D721Med (cell line): Measurements from ENCODE around the gene RNF223.

Experiments
- DNase-seq: peaks from one replicate; pipeline ENCODE4 v3.0.0; 2011; ENCODE audit warnings: low spot score; ENCODE audit not compliant: insufficient read length
- FAIRE-seq: peaks from 2 replicates; lab custom pipeline; 2011; peaks lifted over from hg19 to GRCh38; lab: Jason Lieb, UNC
- CTCF ChIP-seq: IDR thresholded peaks from 2 replicates; pipeline ENCODE4 v1.5.1; 2012; ENCODE audit warnings: mild to moderate bottlenecking, control low read depth; ENCODE audit not compliant: insufficient read depth; ENCODE audit errors: missing control alignments

RNF223 gene

DNA sequence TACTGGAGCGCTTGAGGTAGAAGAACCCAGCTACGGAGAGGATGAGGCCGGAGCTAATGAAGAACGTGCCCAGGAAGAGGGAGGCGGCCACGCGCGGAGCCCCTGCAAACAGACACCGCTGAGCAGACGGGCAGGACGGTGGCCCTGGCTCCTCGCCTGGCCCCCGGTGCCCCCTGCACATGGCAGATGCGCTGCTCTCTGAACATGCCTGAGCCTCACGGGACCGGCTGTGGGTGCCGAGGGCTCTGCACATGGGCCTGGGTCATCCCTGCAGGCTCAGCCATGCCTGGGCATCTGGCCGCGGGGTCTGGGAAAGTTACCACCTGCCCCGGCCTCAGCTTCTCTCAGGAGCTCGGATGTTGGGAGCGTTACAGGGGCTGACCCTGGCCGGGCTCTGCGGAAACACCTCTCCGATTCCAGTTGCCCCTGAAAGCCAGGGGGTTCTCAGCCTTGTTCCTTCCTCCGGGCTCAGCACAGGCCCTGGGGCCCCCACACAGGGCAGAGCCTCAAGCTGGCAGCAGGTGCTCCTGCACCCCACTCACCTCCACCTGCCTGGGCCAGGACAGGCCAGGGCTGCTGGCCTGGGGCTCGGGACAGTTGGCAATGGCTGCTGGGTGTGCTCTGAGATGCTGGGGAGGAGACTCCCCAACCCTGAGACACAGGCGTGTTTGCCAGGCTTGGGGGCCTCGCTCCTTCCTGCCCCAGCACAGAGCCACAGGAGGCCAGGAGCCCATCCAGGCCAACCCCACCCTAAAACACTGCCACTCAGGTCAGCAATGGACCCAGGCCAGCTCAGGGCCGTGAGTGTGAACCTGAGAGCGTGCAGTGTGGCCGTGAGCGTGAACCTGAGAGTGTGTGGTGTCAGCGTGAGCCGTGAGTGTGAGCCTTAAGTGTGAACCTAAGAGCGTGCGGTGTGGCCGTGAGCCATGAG lies 12.1 kb upstream of the RNF223 start:
- TF ChIP-seq CTCF = no peak
- DNase-seq = no peak
- no peak for FAIRE-seq

DNA sequence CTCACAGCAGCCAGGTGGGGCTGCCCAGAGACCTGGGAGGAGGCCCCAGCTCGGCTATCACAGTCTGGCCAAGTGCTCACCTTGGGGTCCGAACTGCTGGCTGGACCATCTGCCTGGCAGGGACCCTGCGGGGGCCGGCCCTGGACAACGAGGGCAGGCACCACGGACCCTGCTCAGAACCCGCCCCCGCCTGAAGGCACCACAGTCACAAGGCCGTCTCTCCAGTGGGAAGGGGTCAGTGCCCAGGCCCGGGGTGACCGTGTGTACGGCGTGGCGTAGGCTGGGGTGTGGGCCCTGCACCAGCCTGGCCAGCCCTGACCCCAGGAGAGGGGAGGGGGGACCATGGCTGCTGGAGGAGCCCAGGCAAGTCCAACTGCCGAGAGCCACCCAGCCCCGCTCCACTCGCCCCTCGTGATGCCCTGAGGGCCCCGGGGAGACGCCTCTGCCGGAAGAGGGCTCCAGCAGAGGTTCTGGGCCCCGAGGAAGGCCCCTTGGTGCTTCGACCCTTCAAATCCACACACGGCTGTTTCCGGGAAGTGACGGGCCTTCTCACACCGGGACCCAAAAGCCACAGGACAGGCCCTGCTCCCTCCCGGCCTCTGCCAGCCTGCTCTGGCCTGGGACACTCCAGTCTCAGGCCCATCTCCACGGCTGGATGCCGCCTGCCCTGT lies 11.2 kb upstream of the RNF223 start:
- TF ChIP-seq CTCF = no peak
- FAIRE-seq (no peak), DNase-seq (no peak)

DNA sequence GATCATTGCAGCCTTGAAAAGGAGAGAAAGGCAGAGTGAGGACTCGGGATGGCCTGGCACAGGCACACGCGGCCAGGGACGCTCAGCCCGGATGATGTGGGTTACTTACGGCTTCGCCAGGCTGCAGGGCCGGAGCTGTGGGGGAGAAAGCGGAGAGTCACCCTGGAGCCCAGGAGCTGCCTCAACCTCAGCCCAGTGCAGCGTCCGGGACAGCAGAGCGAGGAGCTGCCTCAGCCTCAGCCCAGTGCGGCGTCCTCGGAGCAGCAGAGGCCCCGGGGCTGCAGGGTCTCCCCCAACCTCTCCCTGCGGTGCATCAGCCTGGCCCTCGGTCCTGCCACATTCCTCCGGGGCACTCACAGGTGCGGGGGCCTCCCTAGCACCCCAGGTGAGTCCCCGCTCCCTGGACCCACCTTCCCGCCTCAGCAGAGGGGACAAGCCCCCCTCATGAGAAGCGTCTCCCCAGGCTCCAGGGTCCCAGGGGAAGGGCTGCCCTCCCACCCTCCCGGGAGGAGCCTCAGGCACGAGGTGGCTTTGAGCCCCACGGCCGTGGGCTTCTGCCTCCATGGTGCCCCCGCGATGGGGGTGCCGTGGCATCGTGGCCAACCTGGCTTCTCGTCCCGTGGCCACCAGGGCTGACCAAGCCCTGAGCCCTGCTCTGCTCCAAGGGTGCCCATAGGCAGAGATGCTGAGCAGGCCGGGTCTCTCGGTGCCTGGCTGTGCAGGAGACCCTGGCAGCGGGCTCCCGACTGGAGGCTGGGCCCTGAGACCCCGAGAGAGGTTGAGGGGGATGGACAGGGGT lies 10.5 kb upstream of the RNF223 start:
- FAIRE-seq (no peak), DNase-seq (no peak)
- TF ChIP-seq CTCF = no peak

- TF ChIP-seq CTCF = no peak
- FAIRE-seq = no peak
- no peak for DNase-seq
These were observed 9.6 kb upstream of the RNF223 start for GRCh38 chr1:1083416-1084371.

DNA sequence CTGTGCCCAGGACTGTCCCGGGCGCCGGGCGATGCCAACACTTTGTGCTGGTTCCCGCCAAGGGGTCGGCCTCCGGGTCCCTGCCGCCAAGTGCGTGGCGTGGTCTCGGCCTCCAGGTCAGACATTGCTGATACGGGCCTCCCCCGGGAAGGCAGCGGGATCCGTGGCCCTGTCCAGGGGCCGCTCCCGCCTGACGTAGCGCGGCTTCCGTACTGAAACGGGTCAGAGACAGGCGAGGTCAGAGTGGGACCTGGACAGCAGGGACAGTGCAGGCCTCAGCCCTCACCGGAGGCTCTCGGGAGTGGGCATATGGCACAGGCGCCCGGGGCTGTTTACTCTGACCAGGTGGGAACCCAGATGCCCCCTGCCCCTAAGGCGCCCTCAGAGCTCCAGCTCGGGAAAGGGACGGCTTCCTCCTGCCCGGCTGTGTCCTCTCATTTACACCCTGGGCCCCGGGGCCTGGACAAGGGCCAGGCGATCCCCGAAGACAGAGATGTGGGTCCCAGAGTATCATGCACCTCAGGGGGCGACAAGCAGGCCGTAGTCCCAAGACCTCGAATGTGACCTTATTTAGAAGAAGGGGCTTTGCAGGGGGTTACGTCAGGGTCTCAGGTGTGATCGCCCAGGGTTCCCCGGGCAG lies 8.8 kb upstream of the RNF223 start:
- TF ChIP-seq CTCF = no peak
- DNase-seq = no peak
- FAIRE-seq = no peak

- DNase-seq (no peak), FAIRE-seq (no peak)
- no peak for TF ChIP-seq CTCF
These were observed 8.2 kb upstream of the RNF223 start for GRCh38 chr1:1082239-1082775.
